Activated CD8-positive, alpha-beta memory T cell treated with anti-CD3 and anti-CD28 coated beads, Interleukin-2, amount 50 U/mL, for 24 hours (primary cell): ENCODE data around the gene SMARCAL1.
"Not testable (repeated sequence)": the region's sequence is repeated elsewhere in the genome, so short reads cannot be mapped to it uniquely, and the experiment has no call there.

Experiments used
- DNase-seq: peaks from one replicate; pipeline ENCODE4 v3.0.0-alpha.2; 2020; ENCODE audit errors: extremely low read depth

Gene SMARCAL1

GRCh38 chr2:216412022-216412999 is at the start of gene SMARCAL1:
Gene SMARCAL1, plus strand, starts transcription at chr2:216412484. Its CDS starts 2,221 bp downstream, at chr2:216414705.
- DNase-seq = peak; percentile 97

GRCh38 chr2:216362730-216363129 is 49.6 kb upstream of the SMARCAL1 start:
- no peak for DNase-seq

- no peak for DNase-seq
These were observed 49.1 kb upstream of the SMARCAL1 start for GRCh38 chr2:216363221-216363620.

GRCh38 chr2:216365518-216365917 is 46.8 kb upstream of the SMARCAL1 start:
- DNase-seq = no peak

- DNase-seq = no peak
These were observed 45.4 kb upstream of the SMARCAL1 start for GRCh38 chr2:216366777-216367471.

- DNase-seq = no peak
These were observed 42.5 kb upstream of the SMARCAL1 start for GRCh38 chr2:216369821-216370220.

- DNase-seq = no peak
These were observed 41.1 kb upstream of the SMARCAL1 start for GRCh38 chr2:216370961-216371712.

- DNase-seq = peak; percentile 24
These were observed 40.3 kb upstream of the SMARCAL1 start, which contains the start of gene MARCHF4 for GRCh38 chr2:216371721-216372702. Gene MARCHF4, minus strand, starts transcription at chr2:216372483. Its CDS starts 2,223 bp downstream, at chr2:216370260.

GRCh38 chr2:216372761-216373291 is 39.5 kb upstream of the SMARCAL1 start:
- DNase-seq = no peak

GRCh38 chr2:216373896-216374295 is 38.4 kb upstream of the SMARCAL1 start:
- DNase-seq = no peak

- DNase-seq = no peak
These were observed 37.0 kb upstream of the SMARCAL1 start for GRCh38 chr2:216375286-216375685.

- DNase-seq = no peak
These were observed 32.3 kb upstream of the SMARCAL1 start for GRCh38 chr2:216379977-216380376.

- DNase-seq = not testable (repeated sequence)
These were observed 27.9 kb upstream of the SMARCAL1 start for GRCh38 chr2:216384409-216384808.

GRCh38 chr2:216385478-216385877 is 26.8 kb upstream of the SMARCAL1 start:
- DNase-seq = no peak

GRCh38 chr2:216387262-216387661 is 25.0 kb upstream of the SMARCAL1 start:
- no peak for DNase-seq

GRCh38 chr2:216388046-216388884 is 24.0 kb upstream of the SMARCAL1 start:
- no peak for DNase-seq

- no peak for DNase-seq
These were observed 22.7 kb upstream of the SMARCAL1 start for GRCh38 chr2:216389570-216389969.

GRCh38 chr2:216391401-216391800 is 20.9 kb upstream of the SMARCAL1 start:
- DNase-seq = no peak

GRCh38 chr2:216392018-216392562 is 20.2 kb upstream of the SMARCAL1 start:
- DNase-seq = no peak
